Activated CD4-positive, alpha-beta T cell treated with anti-CD3 and anti-CD28 coated beads, Interleukin-2, Interleukin-6, amounts not matched to agents 100 ng/mL and 50 ng/mL, durations not matched to agents 16 hours and 8 hours (primary cell): ENCODE data around the gene SMARCA1.

Experiments
- DNase-seq: peaks from one replicate; pipeline ENCODE4 v3.0.0-alpha.2; 2020

Gene SMARCA1

GRCh38 chrX:129525896-129526295, 2.6 kb upstream of the SMARCA1 start:
- DNase-seq = no peak

DNA sequence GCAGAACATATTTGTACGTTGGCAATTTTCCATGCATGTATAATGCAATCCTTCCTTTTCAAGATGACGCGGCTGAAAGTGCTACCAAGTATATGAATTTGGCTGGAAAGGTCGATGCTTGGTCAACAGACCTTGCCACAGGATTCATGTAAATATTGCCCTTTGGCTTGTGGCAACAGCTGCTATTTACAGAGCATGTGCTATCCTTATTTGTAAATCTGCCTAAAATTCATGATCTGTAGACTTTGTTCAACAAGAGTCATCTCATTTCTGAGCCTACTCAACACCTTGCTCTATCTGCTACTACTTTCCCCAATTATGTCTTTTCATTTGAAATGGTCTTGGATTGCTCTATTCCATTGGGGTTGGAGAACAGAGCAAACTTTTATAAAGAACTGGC, 1.9 kb upstream of the SMARCA1 start:
- DNase-seq = no peak

- no peak for DNase-seq
Observed at GRCh38 chrX:129524250-129524850, 1.1 kb upstream of the SMARCA1 start.

- DNase-seq = no peak
Observed at GRCh38 chrX:129522184-129523078, 859 bp downstream of the SMARCA1 start.

GRCh38 chrX:129520151-129520550, 3.1 kb downstream of the SMARCA1 start:
- no peak for DNase-seq

DNA sequence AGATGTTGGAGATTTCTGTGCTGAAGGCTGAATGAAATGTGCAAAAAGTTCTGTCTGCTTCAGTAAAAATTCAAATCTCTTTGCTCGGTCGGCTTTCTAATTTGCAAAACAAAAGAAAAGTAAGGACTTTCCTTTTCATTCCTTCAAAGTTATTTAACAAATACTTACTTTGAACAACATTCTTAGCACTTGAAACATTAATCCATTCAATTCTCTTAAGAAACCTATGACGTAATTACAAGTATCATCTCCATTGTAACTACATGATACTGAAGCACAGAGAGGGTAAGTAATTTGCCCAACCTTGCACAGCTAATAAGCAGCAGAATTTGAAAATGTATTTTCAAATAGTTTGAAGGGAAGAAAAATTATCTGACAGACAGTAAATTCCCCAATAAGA, 6.9 kb downstream of the SMARCA1 start:
- DNase-seq = no peak

- DNase-seq = no peak
Observed at GRCh38 chrX:129512409-129512808, 10.9 kb downstream of the SMARCA1 start.

DNA sequence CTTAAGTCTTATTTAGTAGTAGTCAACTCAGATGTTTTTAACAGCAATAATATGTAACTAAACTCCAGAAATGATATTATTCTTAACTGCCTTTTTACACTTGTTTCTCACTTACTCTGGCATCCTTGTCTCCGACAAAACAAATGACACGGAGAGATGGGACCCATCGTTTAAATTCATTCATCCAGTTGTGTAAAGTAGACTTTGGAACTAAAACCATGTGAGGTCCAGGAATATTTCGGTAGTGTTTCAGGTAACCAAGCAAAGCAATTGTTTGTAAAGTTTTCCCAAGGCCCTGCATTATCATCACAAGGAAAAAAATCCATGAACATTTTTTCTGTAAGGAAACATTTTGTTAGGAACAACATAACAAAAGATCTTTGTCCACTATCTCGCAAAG, 11.6 kb downstream of the SMARCA1 start:
- DNase-seq = no peak

DNA sequence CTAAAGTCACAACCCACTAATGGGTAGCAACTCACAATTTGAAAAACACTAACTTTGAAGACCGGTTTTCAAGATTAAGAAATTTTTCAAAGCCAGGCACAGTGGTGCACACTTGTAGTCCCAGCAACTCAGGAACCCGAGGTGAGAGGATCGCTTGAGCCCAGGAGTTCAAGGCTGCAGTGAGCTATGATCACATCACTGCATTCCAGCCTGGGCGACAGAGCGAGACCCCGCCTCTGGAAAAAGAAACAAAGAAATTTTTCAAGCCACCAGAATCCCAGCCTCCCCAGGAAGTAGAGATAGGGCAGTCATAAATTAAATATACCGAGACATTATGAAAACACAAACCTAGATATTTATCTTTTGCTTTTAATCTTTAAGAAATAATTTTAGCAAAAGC, 13.0 kb downstream of the SMARCA1 start:
- no peak for DNase-seq

DNA sequence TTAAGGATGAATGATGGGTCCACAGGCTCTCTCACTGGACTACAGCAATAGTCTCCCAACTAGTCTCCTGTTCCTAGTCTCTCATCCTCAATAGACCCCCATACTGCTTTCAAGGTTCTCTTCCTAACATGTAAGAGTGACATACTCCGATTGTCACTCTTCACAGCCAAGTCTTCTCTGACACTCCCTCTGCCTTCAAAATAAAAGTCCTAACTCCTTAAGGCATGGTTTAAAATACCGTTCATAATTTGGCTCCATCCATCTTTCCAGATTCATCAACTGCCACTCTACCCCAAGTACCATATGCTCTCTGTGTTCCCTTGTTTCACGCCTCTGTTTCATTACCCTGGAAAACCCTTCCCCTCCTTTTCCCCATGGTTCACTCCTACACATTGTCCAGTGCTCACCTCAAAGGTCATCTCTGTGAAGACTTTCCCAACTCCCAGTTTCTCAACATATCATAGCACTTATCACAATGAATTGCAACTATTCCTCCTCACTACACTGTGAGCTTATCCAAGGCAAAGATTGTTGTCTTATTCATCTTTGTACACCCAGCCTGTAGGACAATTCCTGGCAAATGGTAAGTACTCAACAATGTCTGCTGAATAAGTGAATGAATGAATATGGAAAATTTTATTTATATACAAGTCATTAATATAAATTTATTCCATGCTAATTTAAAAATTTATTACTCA, 26.0 kb downstream of the SMARCA1 start:
- no peak for DNase-seq

GRCh38 chrX:129496625-129497024, 26.7 kb downstream of the SMARCA1 start:
- DNase-seq = no peak

DNA sequence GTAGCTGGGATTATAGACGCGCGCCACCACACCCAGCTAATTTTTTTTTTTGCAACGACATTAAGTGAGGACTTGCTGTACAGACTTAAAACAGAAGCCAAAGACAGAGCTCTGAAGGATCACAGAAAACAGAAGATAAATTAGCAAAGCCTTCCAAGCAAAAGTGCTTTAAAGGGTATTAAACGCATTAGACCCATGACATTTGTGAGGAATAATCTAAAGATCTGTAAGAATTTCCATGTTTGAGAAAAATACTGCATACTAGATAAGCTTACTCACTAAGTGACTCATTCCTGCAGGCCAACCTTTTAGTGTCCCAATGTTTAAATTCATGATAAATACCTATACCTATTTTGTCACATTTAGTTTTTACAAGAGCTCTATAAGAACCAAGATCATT, 27.4 kb downstream of the SMARCA1 start:
- no peak for DNase-seq

DNA sequence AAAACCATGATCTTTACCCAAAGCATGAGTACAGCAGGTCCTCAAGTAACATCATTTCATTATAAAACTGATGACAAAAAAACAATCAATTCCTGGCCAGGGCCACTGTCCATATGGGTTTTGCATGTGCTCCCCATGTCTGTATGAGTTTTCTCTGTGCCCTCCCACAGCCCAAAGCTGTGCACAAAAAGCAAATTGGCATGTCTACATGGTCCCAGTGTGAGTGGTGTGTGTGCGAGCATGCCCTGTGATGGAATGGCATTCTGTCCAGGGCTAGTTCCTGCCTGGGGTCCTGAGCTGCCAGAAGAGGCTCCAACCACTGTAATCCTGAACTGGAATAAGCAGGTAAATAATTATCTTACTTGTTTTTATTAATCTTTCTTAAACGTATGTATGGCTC, 28.4 kb downstream of the SMARCA1 start:
- no peak for DNase-seq

DNA sequence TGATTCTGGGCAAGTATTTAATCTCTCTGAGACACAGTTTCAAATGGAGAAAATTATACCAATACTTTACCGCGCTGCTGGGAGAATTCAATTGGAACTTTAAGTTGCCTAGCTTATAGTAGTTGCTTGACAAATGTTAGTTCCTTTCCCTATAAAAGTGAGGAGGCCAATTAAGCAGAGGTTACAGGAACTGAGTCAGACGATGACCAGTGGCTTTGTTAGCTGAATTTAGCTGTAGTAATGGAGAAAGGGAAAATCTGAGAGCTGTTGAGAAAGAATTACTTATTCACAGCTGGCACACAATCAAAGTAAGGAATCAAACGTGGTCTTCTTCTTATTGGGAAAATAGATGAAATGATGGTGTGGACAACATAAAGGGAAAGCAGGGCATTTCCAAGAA, 29.6 kb downstream of the SMARCA1 start:
- DNase-seq = no peak

DNA sequence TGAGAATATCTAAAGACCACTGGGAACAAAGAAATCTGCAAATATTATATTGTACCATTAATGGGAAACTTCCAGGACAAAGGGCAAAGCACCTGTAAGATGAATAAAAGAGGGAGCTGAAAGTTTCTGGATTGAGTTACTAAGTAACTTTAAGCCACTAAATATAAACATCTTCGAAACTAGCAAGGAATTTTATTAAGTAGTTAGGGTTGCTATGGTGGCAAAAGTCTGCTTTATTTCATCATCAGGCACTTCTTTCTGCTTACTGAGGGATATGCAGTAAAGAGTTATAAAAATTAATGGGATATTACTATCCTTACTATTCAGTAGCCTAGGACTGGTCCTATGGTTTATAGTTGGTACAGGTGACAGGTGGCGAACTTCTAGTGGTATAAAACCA, 33.0 kb downstream of the SMARCA1 start:
- no peak for DNase-seq

DNA sequence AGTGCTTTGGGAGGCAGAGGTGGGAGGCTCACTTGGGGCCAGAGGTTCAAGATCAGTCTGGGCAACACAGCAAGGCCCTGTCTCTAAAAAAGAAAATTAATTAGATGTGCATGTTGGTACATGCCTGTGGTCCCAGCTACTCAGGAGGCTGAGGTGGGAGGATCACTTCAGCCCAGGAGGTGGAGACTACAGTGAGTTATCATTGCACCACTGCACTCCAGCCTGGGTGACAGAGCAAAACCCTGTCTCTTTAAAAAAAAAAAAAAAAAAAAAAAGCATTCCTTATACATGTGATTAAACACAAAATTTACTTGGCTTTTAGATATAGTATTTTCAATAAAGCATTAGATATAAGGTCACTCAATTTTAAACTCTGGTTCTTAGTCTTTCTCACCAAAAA, 34.9 kb downstream of the SMARCA1 start:
- DNase-seq = no peak

GRCh38 chrX:129480889-129481288, 42.4 kb downstream of the SMARCA1 start:
- DNase-seq = no peak

DNA sequence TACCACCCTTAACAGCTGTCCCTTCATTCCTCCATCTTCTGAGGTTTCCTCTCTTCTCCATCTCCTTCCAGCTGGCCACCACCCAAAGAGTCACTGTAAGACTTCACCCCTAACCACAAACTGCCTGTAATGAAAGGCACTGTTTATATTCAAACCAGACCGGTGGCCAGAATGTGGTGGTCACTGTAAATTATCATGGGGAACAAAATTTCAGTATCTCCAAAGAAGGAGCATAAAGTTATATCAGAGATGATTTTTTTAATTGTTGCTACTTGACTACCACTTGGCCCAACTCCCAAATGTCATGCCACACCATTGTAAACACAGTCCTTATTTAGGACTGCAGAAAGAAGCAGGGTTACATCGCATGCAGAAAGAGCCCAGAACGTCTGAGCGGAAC, 44.8 kb downstream of the SMARCA1 start:
- DNase-seq = no peak

GRCh38 chrX:129472116-129472515, 51.2 kb downstream of the SMARCA1 start:
- DNase-seq = no peak

GRCh38 chrX:129462707-129463106, 60.6 kb downstream of the SMARCA1 start:
- no peak for DNase-seq

GRCh38 chrX:129461801-129462456, 61.4 kb downstream of the SMARCA1 start:
- DNase-seq = no peak

DNA sequence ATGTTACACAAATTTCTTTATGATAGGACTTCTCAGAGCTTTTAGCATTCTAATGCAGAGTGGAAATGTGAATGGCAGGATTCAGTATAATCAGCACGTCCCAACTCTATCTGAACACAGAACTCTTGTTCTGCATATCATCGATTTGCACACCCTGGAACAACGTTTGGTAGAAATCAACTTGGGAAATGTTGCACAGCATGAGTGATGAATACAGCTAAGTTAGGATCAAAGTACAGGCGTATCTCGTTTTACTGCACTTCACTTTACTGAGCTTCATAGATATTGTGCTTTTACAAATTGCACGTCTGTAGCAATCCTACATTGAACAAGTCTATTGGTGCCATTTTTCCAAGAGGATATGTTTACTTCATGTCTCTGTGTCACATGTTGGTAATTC, 70.8 kb downstream of the SMARCA1 start:
- DNase-seq = no peak

GRCh38 chrX:129450123-129450522, 73.2 kb downstream of the SMARCA1 start:
- DNase-seq = no peak

GRCh38 chrX:129449148-129449547, 74.1 kb downstream of the SMARCA1 start:
- no peak for DNase-seq
